Stimulated activated naive CD4-positive, alpha-beta T cell (primary cell): ENCODE results near the gene LGALSL.
"Not testable (repeated sequence)": the region's sequence is repeated elsewhere in the genome, so short reads cannot be mapped to it uniquely, and the experiment has no call there.

ENCODE experiments used
- DNase-seq, 6 experiments: peaks; one replicate each; lab custom pipeline; 2025; lab: John Stamatoyannopoulos, UW

LGALSL gene

GRCh38 chr2:64442801-64443429 lies 11.0 kb upstream of the LGALSL start:
- DNase-seq = no peak

GRCh38 chr2:64445970-64446369 lies 8.0 kb upstream of the LGALSL start:
- not testable (repeated sequence) for DNase-seq

DNA sequence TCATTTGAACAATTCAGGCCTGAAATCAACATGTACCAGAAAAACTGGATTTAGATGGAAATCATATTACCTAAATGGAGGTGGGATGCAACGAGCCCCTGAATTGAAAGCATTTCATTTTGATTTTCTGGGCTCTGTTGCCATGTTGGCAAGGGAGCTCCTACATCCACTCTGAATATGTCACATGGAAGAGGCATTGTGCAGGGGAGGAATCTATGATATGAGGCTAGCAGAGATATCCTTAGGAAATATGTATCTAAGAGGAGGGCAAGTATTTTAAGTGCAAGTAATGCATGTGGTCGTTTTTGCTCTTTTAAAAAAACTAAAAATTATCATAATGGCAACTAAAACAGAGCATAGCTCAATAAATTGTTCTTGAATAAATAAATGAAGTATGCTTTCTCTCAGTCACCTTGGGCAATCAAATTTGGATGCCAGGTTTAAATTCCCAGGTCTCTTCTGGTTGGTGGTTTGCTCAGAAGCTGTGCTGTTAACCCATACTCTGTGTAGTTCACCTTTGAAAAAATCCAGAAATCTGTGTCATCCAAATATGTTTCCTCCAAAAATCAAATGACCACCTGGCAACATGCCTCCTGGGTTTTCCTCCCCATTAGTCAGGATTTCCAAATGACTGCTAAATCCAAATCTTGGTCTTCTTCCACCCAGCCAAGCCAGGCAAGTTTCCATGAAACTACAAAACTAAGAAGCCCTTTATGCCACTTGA lies 6.5 kb upstream of the LGALSL start:
- DNase-seq = no peak

GRCh38 chr2:64448041-64448426 lies 5.9 kb upstream of the LGALSL start:
- DNase-seq = no peak

DNA sequence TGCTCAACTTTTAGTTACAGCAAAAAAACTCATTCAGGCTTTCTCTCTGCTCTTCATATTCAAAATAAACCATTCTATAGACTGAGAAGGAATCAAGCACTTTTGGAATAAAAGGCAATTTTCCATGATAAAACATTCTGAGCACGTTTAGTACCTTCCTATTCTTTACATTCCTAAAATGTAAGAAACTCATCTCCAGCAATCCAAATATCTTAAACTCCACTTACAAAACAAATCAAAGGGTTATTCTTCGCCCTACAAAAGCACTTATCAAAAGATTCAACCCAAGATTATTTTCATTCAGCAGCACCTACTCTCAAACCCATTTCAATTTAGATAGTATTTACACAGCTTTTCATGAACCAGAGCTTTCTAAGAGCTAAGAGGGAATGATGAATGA lies 2.9 kb upstream of the LGALSL start:
- DNase-seq = no peak

- DNase-seq = peak in 4 of 6 experiments; percentile 38 to 57 (median 45)
These were observed 697 bp downstream of the LGALSL start for GRCh38 chr2:64454386-64455332.

- DNase-seq = no peak
These were observed 1.6 kb downstream of the LGALSL start for GRCh38 chr2:64455545-64455944.

DNA sequence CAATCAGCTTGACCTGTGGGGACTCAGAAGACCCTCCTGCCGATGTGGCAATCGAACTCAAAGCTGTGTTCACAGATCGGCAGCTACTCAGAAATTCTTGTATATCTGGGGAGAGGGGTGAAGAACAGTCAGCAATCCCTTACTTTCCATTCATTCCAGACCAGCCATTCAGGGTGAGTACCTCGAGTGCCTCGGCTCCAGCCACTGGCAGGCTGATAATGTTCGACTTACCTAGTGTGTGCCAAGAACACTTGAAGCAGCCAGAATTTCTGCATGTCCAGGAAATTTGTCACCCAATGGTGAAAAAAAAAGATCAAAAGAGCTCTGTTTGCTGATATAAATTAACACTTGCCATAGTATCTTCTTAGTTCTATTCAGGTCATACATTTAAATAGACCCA lies 2.3 kb downstream of the LGALSL start:
- no peak for DNase-seq

DNA sequence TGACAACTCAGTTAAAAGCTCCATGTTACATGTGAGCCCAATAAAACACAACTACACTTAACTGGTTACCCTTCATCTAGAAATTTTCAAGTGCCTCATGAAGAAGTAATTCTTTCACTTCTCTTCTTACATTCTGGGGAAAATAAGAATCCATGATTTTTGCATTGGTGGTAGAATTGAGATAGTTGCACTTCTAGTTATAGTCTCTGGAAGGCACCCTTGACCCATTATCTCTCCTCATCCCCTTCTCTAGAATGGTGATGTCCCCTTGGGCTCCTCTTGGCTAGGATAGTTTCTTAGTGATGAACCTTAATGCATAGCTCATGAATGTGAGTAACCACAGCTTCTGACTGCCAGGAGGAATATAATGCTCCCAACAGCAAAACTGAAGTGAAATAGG lies 3.6 kb downstream of the LGALSL start:
- no peak for DNase-seq

- no peak for DNase-seq
These were observed 5.6 kb downstream of the LGALSL start for GRCh38 chr2:64459575-64459974.

DNA sequence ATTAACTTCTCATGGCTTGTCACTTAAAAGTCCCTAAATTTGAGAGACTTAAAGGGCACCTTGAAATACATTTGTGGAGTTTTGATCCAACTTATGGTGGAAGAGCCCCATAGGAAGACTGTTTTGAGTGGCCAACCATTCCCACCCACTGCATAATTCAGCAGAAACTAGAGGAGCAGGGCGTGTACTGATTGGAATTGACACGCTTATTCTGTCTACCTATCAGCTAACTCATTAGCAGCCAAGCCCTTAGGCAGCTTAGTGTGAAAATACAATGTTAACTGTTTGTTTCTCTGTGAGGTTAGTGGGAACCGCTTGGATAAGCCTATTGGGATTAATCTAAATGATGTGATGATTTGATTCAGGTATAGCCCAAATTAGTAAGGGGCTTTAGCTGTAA lies 6.4 kb downstream of the LGALSL start:
- DNase-seq = no peak

- DNase-seq = no peak
These were observed 7.5 kb downstream of the LGALSL start for GRCh38 chr2:64461271-64462058.

DNA sequence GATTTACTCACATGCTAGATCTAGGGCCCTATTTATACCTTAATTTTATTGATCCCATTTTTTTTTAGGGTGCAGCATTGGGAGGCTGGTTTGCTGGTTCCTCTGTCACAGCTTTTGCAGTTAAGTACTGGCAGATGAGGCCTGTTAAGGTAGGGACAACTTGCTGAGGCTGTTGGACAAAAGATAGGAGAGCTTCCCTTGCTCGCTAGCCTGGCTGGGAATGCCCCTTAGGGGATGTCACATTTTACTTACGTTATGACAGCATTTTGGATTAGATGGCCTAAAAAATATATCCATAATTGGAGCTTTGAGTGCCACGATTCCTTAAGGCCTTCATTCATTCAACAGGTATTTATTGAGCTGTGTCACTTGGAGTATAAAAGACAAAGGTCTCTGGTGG lies 8.2 kb downstream of the LGALSL start:
- DNase-seq = no peak

DNA sequence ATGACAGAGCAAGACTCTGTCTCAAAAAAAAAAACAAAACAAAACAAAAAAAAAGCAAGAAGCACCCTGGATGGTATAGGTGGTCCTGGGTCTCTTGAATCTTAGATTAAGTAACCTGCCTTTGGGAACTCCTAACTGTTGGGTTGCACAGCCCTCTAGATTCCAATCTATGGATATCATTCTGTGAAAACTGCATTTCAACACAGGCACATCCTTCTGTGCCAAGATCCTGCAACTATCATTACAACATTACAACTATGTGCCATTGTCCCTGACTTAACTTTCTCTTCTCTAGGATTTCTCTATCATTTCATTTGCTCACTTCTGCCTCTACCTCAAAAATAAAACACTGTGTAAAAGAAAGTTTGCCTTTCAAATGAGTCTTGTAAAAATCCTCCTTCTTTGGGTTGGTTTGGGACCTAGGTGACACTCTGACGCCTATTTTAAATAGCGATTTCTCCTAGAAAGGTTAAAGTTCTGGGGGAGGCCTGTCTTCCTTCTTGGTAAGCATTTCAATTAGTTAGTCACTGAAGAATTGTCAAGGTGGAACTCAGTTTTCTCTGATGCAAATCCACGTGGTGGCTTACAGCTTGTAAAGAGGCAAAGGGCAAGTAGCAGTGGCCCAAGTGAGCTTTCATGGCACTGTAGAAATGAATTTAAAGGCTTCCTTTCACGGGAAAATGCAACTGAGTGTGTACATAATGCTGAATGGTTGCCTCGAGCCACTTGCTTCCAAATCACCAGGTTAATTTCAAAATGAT lies 9.2 kb downstream of the LGALSL start:
- no peak for DNase-seq

- DNase-seq = no peak
These were observed 9.8 kb downstream of the LGALSL start for GRCh38 chr2:64463781-64464180.

GRCh38 chr2:64466478-64467085 lies 12.6 kb downstream of the LGALSL start:
- DNase-seq = no peak

DNA sequence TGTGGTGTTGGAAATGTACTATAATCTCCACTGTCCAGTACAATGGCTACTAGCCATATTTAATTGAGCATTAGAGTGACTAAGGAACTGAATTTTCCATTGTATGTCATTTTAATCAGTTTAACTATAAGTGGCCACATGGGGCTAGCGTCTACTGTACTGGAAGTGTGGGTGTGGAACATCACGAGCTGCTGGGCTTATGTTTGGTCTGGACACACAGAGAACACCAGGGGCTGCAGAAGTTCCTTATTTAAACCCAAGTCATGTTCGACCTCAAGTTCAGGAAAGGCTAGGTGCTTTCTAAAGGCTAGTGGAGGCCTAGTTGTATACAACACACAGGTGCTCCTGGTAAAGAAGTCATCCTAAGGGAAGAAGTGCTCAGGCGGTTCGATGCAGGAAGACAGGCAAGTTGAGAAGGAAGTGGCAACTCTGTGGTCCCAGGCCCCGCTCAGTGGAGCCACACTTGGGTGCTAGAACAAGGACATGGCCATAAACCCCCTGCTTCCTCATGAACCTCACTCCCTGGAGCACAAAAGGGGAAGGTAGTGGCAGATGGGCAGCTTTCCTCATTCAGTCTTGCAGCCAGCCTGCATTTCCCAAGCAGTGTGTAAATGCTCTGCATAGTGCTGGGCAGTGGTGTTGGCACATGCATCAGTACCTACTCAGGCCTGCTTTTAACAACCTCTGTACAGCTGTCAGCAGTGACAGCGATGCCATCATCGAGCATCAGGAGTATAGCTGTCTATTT lies 13.3 kb downstream of the LGALSL start:
- no peak for DNase-seq

DNA sequence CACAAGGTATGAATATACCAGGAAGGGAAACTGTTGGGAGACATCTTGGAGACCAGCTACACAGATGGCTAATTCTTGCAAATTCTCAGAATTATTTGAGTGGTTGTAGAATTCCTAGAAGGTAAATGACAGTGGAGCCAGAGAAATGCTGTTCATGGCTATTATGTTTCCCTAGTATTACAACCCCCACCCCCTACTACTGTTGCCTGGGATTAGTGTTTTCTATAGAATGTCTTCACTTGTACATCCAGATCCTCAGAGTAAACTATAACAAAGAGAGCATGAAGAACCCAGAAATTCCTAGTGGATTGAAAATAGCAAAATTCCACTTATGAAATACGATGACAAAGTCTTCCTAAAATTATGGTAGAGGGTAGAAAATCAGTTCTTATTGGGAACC lies 15.3 kb downstream of the LGALSL start:
- DNase-seq = no peak

DNA sequence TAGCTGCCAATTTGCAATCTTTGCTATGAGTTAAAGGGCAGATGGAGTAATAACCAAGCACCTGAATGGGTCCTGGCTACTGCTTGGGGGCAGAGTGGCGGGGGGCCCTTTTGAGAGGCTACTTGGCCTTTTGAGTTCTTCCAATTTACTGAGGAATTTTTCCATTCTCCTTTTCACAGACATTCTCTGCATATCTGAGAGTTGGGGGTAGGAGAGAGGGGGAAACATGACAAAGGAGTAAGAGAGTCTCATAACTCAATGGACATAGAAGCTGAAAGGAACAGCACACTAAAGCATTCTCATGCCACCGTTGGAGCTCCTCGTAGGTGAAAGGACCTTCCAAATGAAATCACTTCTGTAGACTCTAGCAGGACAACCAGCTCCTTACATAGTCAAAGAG lies 16.1 kb downstream of the LGALSL start:
- DNase-seq = no peak

GRCh38 chr2:64470766-64471295 lies 16.9 kb downstream of the LGALSL start:
- DNase-seq = no peak
